GM21526 (cell line): ENCODE results near the gene AIFM2.
"Not testable (repeated sequence)": the region's sequence is repeated elsewhere in the genome, so short reads cannot be mapped to it uniquely, and the experiment has no call there.

ENCODE experiments used
- ATAC-seq: cut with Tn5 transposase; IDR thresholded peaks from one replicate; pipeline ENCODE4 v1.9.1; 2021; ENCODE audit warnings: moderate library complexity; ENCODE audit not compliant: unreplicated experiment, low FRiP score

Gene AIFM2

DNA sequence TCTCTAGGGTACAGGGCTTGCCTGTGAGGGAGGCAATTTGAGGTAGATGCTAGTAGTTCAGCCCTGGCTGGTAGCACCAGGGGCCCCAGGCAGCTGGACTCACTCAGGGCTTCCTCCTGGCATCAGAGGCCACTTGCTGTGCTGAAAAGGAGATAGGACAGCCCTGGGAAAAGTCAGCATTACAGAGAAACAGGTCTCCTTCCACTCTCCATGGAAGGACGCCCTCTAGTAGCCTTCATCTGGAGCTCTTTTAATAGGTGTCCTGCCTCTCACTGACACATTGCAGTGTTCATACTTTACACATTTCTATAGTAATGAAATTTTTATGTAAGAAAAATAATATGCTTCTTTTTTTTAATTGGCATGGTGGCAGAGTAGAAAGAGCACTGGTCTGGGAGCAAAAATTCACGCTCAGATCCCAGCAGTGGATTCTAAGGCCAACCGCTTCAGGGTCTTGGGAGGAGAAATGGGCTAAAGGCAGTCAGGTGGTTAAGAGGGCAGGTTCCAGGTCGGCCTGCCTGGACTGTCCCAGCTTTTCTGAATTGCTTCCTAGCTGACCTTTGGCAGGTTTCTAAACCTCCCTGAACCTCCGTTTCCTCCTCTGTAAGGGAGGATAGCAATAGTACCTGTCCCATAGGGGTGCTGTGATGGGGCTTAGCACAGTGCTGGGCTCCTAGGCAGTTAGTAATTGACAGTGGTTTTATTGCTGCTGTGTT, 35.8 kb downstream of the AIFM2 start:
- no peak for ATAC-seq

DNA sequence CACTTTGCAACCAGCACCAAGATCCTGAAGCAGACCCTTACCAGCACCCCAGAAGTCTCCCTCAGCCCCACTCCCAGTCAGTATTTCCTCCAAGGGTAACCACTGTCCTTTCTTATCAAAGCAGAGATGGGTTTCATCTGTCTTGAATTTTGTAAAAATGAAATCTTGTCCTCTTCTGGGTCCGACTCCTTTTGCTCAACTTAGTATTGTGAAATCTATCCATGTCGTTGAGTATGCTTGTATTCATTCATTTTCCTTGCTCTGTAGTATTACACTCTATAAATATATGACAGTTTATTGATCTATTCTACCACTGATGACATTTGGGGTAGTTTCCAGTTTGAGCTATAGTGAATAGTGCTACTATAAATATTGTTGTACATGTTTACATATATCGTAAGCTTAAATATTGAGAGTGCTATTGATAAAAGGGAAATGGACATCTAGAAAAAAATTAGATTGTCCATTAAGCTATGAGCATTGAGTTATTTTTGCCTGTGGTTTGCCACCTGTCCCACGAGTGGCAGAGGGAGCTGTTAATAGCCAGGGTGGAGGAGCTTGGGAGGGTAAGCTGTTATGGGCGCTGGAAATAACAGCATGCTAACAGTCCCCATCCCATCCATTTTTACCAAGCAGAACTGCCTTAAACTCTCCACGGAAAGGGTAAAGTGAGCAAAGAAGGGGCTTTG, 36.5 kb downstream of the AIFM2 start:
- no peak for ATAC-seq

DNA sequence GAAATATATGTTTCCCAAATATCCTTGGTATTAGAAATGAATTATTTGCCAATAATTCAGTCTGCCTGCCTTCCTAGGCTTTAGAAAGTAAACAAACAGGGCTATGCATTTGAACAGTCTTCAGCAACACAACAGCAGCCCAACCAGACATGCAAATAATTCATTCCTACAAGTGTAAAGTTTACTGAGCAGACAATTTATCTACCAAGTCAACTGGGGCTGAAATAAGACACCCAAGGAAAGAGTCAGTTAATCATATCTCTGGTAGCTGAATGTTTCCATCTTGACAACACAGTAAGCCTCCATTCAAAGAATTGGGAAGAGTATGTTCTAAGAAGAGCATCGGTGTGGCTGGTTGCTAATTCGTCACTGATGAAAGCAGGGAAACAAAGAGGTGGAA, 38.4 kb downstream of the AIFM2 start:
- no peak for ATAC-seq

- no peak for ATAC-seq
Measured at GRCh38 chr10:70093335-70093944, 39.2 kb downstream of the AIFM2 start.

DNA sequence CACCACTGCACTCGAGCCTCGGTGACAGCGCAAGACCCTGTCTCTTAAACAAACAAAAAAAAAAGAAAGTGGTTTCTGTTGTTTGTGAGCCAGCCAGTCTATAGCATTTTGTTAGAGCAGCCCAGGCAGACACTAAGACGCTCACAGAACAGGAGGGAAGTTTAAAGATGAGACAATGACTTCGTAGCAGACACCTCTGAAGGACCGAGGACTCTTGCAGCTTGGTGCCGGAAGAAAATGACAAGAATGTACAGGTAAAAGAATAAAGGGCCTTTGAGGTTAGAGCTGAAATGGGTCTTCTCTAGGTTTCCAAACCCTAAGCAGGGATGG, 40.3 kb downstream of the AIFM2 start:
- no peak for ATAC-seq

- no peak for ATAC-seq
Measured at GRCh38 chr10:70090951-70091350, 41.7 kb downstream of the AIFM2 start.

DNA sequence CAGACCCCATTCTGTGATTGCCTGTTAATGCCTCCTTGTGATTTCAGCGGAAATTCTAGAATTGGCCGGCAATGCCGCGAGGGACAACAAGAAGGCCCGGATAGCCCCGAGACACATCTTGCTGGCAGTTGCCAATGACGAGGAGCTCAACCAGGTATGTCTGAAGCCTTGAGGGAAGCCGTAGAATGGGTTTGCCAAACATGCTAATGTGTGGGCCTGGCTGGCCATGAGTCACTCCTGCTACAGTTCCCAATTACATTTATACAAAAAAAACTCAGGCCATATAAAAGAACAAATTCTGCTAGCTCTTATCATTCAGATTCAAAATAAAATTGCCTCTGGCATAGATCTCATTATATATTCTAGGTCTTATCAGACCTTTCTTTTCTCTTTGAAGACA, 42.6 kb downstream of the AIFM2 start:
- no peak for ATAC-seq

GRCh38 chr10:70088308-70088698, 44.3 kb downstream of the AIFM2 start:
- ATAC-seq: no peak

DNA sequence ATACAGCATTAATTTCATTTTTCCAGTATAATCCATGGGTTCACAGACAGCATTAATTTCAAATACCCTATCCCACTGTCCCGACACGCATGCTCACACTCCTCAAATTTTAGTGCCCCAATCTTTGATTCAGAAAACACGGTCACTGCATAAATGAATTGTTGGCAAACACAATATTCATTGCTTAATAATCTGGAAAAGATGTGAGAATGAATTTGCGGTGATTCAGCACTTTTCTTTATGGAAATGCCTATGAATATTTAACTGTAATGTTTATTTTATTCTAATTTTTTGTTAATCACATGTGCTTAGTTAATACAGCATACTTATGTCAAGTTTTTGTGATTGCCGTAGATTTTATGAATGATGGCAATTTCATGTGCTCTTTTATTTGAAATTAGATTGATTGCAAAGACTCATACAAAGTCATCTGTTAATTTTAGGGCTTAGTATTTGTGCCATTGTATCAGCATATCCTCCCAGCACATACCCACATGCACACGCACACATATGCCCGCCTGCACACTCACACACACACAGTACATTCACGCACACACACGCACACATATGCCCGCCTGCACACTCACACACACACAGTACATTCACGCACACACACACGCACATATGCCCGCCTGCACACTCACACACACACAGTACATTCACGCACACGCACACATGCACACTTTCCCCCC, 44.9 kb downstream of the AIFM2 start:
- ATAC-seq: no peak

GRCh38 chr10:70085975-70086613, 46.5 kb downstream of the AIFM2 start:
- no peak for ATAC-seq

DNA sequence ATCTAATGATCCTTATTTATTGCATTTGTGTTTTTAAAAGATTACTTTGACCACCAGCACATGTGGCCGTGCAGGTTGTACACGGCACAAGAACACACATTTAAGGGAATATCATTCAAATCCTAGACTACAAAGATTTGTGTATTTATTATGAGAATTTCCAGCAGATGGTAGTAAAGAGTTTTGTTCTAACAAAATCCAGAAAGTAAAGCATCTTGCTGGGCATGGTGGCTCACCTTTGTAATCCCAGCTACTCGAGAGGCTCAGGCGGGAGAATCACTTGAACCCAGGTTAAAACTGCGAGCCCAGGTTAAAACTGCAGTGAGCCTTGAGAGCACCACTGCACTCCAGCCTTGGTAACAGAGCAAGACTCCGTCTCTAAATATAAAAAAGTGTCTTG, 48.4 kb downstream of the AIFM2 start:
- ATAC-seq: no peak

- not testable (repeated sequence) for ATAC-seq
Measured at GRCh38 chr10:70080789-70081188, 51.8 kb downstream of the AIFM2 start.

DNA sequence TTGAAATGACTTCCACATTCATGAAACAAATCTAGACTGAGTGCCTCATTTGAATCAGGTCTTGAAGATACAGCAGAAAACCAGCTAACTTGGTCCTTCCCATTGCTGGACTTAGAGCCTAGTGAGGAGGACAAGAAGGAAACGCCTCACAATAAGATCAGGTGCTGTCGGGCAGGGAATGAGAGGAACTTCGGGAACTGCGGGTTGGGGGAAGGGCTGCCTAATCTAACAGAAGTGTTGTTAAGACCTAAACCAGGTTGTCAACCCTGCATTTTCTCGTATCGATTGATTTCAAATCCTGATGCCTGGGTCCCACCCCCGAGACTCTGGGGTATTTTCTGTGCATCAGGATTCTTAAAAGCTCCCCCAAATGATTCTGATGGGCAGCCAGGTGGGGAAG, 53.7 kb downstream of the AIFM2 start:
- no peak for ATAC-seq

DNA sequence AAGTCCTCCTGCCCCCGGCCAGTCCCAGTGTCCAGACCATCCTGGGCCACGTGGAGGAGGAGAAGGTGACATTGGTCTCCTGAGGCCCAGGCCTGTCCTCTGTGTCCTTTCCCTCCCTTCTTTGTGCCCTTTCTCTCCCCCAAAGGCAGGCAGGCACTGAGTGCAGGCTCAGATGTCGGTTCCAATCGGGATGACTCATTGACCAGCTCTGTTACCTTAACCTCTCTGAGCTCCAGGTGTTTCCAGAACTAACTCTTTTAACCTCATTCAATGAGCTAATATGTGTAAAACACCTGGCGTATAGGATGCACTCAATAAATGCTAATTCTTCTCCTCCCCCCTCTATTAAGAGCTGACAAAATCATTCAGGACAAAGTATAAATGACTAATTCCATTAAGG, 54.3 kb downstream of the AIFM2 start:
- ATAC-seq: no peak

- ATAC-seq: no peak
Measured at GRCh38 chr10:70074971-70075370, 57.7 kb downstream of the AIFM2 start.

GRCh38 chr10:70074165-70074564, 58.5 kb downstream of the AIFM2 start:
- no peak for ATAC-seq

DNA sequence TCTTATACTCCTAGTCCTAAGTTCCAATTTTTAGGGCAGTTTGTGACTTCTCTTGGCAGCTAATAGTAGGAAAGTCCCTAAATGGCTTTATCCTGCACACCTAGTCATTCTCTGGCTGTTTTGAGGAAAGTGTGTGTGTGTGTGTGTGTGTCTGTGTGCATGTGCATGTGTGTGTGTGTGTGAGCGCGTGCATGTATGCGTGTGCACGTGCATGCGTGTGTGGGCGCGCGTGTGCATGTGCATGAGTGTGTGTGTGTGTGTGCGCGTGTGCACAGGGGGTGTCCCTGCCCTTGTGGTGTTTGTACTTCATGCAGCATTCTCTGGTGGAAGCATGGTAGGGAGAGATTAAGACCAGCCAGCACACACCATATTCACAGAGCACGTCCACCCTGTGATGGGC, 61.8 kb downstream of the AIFM2 start:
- no peak for ATAC-seq

GRCh38 chr10:70069346-70069745, 63.3 kb downstream of the AIFM2 start:
- ATAC-seq: no peak

GRCh38 chr10:70068925-70069324, 63.7 kb downstream of the AIFM2 start:
- no peak for ATAC-seq

GRCh38 chr10:70067586-70067985, 65.0 kb downstream of the AIFM2 start:
- no peak for ATAC-seq

- no peak for ATAC-seq
Measured at GRCh38 chr10:70066190-70066589, 66.4 kb downstream of the AIFM2 start.
